HepG2 (cell line): ENCODE data around the gene GPC6. TPM values are rescaled to one million over a fixed set of nuclear protein-coding genes. Genes with fewer than 3 reads are reported as not detected.

ENCODE experiments used
- ATAC-seq: fragments of 200-7000 bp; cut with Tn5 transposase; 3 replicates; pipeline ENCODE4 v1.9.1; 2020; ENCODE audit warnings: mild to moderate bottlenecking, moderate library complexity
- BruUV-seq: library from RNA; stranded (reverse); fragments of 400-500 nt; replicated peaks from 2 replicates; lab custom pipeline; 2021; lab: Mats Ljungman, UMichigan
- CTCF ChIA-PET: fragments of 300-600 bp; formaldehyde crosslinking; extraction: SDS; loops from one replicate; lab custom pipeline; 2021; ENCODE audit warnings: low total read pairs, inconsistent platforms, low intra/inter-chr PET ratio; lab: Yijun Ruan, JAX
- POLR2A ChIA-PET: fragments of 350-600 bp; sonication (Branson Sonifier 250); formaldehyde crosslinking; loops from one replicate; lab custom pipeline; 2020; ENCODE audit warnings: antibody characterized with exemption, inconsistent platforms; lab: Yijun Ruan, JAX
- DNase-seq: peaks from one replicate; pipeline ENCODE4 v3.0.0-alpha.2; 2015; ENCODE audit warnings: low spot score
- FAIRE-seq: peaks from 3 replicates; lab custom pipeline; 2011; peaks lifted over from hg19 to GRCh38; lab: Jason Lieb, UNC
- H2AFZ ChIP-seq: one replicate; pipeline ENCODE4 v1.6.1; 2011; ENCODE audit warnings: low read length, inconsistent platforms
- H3K27ac ChIP-seq: fragments of 300-600 bp; 3 replicates; pipeline ENCODE4 v1.8.0; 2011; ENCODE audit warnings: mixed run types, mild to moderate bottlenecking, mixed read lengths, low read length, inconsistent platforms; ENCODE audit not compliant: insufficient read depth; ENCODE audit errors: extremely low read length
- H3K27me3 ChIP-seq, 2 experiments: fragments of 200-600 bp in 1 of 2; 2 replicates in 1 of 2; 3 replicates in 1 of 2; pipeline versions ENCODE4 v1.6.0 to v1.8.0; 2011; ENCODE audit warnings: low read length in 2 of 2, mild to moderate bottlenecking in 2 of 2, moderate library complexity in 2 of 2, inconsistent platforms in 1 of 2; ENCODE audit not compliant: insufficient read depth in 2 of 2, control insufficient read depth in 1 of 2
- H3K36me3 ChIP-seq, 2 experiments: fragments of 200-600 bp in 1 of 2; replicated peaks in 1 of 2; 2 replicates in 1 of 2; 3 replicates in 1 of 2; pipeline versions ENCODE4 v1.5.1 to v1.8.0; 2011; ENCODE audit warnings: low read length in 2 of 2, inconsistent platforms in 1 of 2; ENCODE audit not compliant: insufficient read depth in 2 of 2, control insufficient read depth in 1 of 2
- H3K4me1 ChIP-seq: 2 replicates; pipeline ENCODE4 v1.5.1; 2012; ENCODE audit warnings: low read length, inconsistent platforms; ENCODE audit not compliant: insufficient read depth
- H3K4me2 ChIP-seq: 2 replicates; pipeline ENCODE4 v1.6.0; 2011; ENCODE audit warnings: low read depth, low read length, inconsistent platforms
- H3K4me3 ChIP-seq, 3 experiments: fragments of 200-600 bp in 1 of 3; sonication (generic), shearing (Covaris generic) in 1 of 3; replicated peaks in 1 of 3; 2 replicates each; pipeline ENCODE4 v1.5.1; 2011 to 2016; ENCODE audit warnings: low read length in 3 of 3, inconsistent platforms in 2 of 3, low read depth in 2 of 3, mild to moderate bottlenecking in 2 of 3, control low read depth in 1 of 3, mixed read lengths in 1 of 3; ENCODE audit not compliant: insufficient read depth in 1 of 3
- H3K79me2 ChIP-seq: one replicate; pipeline ENCODE4 v1.6.1; 2011; ENCODE audit warnings: low read length, inconsistent platforms; ENCODE audit not compliant: insufficient read depth
- H3K9ac ChIP-seq: 2 replicates; pipeline ENCODE4 v1.6.0; 2011; ENCODE audit warnings: mild to moderate bottlenecking, low read depth, low read length, inconsistent platforms; ENCODE audit not compliant: insufficient read depth
- H3K9me3 ChIP-seq: 2 replicates; pipeline ENCODE4 v1.5.1; 2012; ENCODE audit warnings: mild to moderate bottlenecking, low read length
- H4K20me1 ChIP-seq: 2 replicates; pipeline ENCODE4 v1.6.0; 2011; ENCODE audit warnings: inconsistent platforms, mild to moderate bottlenecking, low read length, moderate library complexity; ENCODE audit not compliant: insufficient read depth
- CERS6 ChIP-seq: sonication (generic); formaldehyde crosslinking; IDR thresholded peaks from 2 replicates; pipeline ENCODE4 v1.5.0; 2020; ENCODE audit warnings: missing genetic modification reagents
- GZF1 ChIP-seq: sonication (generic); formaldehyde crosslinking; IDR thresholded peaks from 2 replicates; pipeline ENCODE4 v1.5.1; 2020; ENCODE audit warnings: mild to moderate bottlenecking, missing genetic modification reagents
- ISL2 ChIP-seq: sonication (generic); formaldehyde crosslinking; IDR thresholded peaks from 2 replicates; pipeline ENCODE4 v1.5.0; 2020; ENCODE audit warnings: missing genetic modification reagents
- NFIC ChIP-seq: IDR thresholded peaks from 2 replicates; pipeline ENCODE4 v1.6.1; 2012; ENCODE audit warnings: mild to moderate bottlenecking, low read length, inconsistent platforms
- RBM22 ChIP-seq: fragments of 200-400 bp; formaldehyde crosslinking; optimal IDR thresholded peaks from 2 replicates; pipeline ENCODE3; 2017; ENCODE audit warnings: mild to moderate bottlenecking, low read length, moderate library complexity
- YEATS2 ChIP-seq: sonication (generic); formaldehyde crosslinking; IDR thresholded peaks from 2 replicates; pipeline ENCODE4 v1.4.0; 2020; ENCODE audit warnings: missing genetic modification reagents, borderline replicate concordance
- ZNF207 ChIP-seq: fragments of 450-650 bp; IDR thresholded peaks from 2 replicates; pipeline ENCODE4 v1.6.1; 2016; ENCODE audit warnings: antibody characterized with exemption, borderline replicate concordance
- ZNF260 ChIP-seq: sonication (generic); formaldehyde crosslinking; IDR thresholded peaks from 2 replicates; pipeline ENCODE4 v1.4.0; 2020; ENCODE audit warnings: missing genetic modification reagents, low read depth, mild to moderate bottlenecking, borderline replicate concordance
- ZNF510 ChIP-seq: sonication (generic); formaldehyde crosslinking; IDR thresholded peaks from 2 replicates; pipeline ENCODE4 v1.4.0; 2020; ENCODE audit warnings: low read depth, mild to moderate bottlenecking, missing genetic modification reagents
- ZNF891 ChIP-seq: sonication (generic); formaldehyde crosslinking; IDR thresholded peaks from 2 replicates; pipeline ENCODE4 v1.5.0; 2020; ENCODE audit warnings: mild to moderate bottlenecking, missing genetic modification reagents
- WGBS: methylation state at CpG from one replicate; pipeline ENCODE4 v1.1.6; 2017; ENCODE audit warnings: low lambda C conversion rate; 5-methylcytosine and 5-hydroxymethylcytosine counted together
- in situ Hi-C: cut with HindIII; loops from 2 replicates; pipeline ENCODE4 v1.10.0; 2017; ENCODE audit warnings: low pct_unique_long_range_greater_than_20kb; ENCODE audit not compliant: extremely low pct_ligation_motif_present
- intact Hi-C: fragments of 100-400 bp; cut with micrococcal nuclease; formaldehyde crosslinking; loops from one replicate; pipeline ENCODE4 v1.10.0; 2022; ENCODE audit not compliant: unreplicated experiment
- polyA plus RNA-seq, 8 experiments: library from polyadenylated mRNA; depleted of rRNA in 3 of 8; stranded (reverse) in 7 of 8; unstranded in 1 of 8; fragments of >200 nt; fragmentation: Illumina TruSeq in 4 of 8; extraction: Trizol in 4 of 8; gene quantifications; 2 replicates each; pipeline versions ENCODE4 v1.2.1 to v1.2.3, GENCODE V29; 2011 to 2016; ENCODE audit warnings: low read depth in 4 of 8, missing spikeins in 1 of 8, mixed read lengths in 1 of 8; ENCODE audit not compliant: insufficient read depth in 1 of 8
- total RNA-seq, 5 experiments: library from RNA; depleted of rRNA; stranded (reverse); fragments of >200 nt; fragmentation: Illumina TruSeq; extraction: Trizol; gene quantifications; 2 replicates each; pipeline ENCODE4 v1.2.3, GENCODE V29; 2016; ENCODE audit warnings: low read depth in 1 of 5
- TF ChIP-seq, protein P1 (sequence below): IDR thresholded peaks from 2 replicates; pipeline ENCODE4 v1.6.1; 2012; ENCODE audit warnings: low read length, improper control_type of control experiment

GPC6 gene
- total and polyA plus RNA-seq, 2 of the 13 experiments (the other 11 are each of a cell fraction or from before 2014, with no cell fraction given) = 24.5 to 33.9 TPM

DNA sequence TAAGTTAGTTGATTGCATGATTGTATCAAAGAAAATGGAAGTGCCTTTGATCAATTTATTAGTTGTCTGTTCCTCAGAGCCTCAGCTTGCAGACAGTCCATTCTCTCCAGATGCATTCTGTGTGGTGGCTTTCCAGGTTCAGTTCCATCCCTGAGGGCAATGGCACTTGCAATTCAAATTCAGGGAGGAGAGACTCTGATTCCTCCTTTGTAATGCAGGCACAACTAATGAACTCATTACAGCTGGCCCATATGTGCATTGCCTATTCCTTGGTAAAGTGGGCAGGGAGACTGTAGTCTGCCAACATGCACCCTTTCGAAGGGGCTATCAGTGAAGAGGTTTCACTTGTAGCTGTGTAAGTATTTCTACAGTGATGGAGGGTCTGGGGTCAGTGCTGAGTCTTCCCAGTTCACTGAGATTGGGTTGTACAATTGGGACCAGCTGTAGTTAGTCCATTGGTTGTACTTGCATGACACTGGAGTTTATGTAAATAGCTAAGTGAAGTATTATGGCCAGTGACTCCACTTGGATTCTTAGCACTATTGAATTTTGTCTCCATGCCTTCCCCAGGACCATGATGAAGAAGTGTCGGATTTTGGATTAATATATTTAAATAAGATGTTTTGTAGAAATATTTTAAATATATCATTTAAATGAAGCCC, 401.7 kb downstream of the GPC6 start:
- no peak for FAIRE-seq

DNA sequence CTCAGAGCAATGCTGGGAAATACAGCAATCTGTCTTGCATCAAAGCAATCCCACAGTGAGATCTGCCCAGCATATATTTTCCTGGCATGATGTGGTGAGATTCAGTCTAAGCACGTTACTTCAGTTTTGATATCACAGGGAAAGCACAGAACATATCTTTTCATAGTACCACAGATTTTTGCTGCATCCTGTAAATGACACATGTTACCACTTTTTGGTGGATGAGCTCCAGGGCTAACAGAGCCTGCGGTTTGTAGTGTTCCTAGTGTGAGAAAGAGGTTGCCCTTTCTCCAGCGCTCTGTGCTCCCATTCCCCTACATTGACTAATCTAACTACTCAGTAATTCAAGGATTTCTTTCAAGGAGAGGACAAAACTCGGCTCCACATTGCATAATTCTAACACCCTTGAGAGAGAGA, 409.0 kb downstream of the GPC6 start:
- H3K27ac ChIP-seq = no peak overlapping the region

More for the DNA sequence above, 401.7 kb downstream of the GPC6 start:
- no peaks in the 10 kb centered on the region for H3K79me2 ChIP-seq
- BruUV-seq = no TSS peak
- intact Hi-C loops (no loop called here), in situ Hi-C loops (no loop called here)
- 93% methylated on average over 1 of the region's 2 CpGs for WGBS
- ATAC-seq (no peak), DNase-seq (no peak)
- no peaks in the 10 kb centered on the region for H3K9me3 ChIP-seq
- H2AFZ ChIP-seq = no peak overlapping the region
- H3K27me3 ChIP-seq = no peaks in the 10 kb centered on the region
- H3K27ac ChIP-seq = no peak overlapping the region
- no peak overlapping the region for H3K4me3 ChIP-seq
- TF ChIP-seq GZF1 (CRISPR knock-in tag) = no peak
- no peak for TF ChIP-seq ZNF891
- TF ChIP-seq ISL2 (CRISPR knock-in tag) = no peak
- no peak for TF ChIP-seq ZNF207
- TF ChIP-seq RBM22 = no peak
- TF ChIP-seq ZNF510 (CRISPR knock-in tag) = no peak
- H4K20me1 ChIP-seq = no peaks in the 10 kb centered on the region
- ChIA-PET CTCF (no interaction called here), POLR2A (no interaction called here)
- H3K36me3 ChIP-seq = no peaks in the 10 kb centered on the region
- no peak overlapping the region for H3K4me2 ChIP-seq
- H3K4me1 ChIP-seq = no peaks in the 10 kb centered on the region
- H3K9ac ChIP-seq = no peak overlapping the region

More for the DNA sequence above, 409.0 kb downstream of the GPC6 start:
- Histone ChIP-seq H3K4me2 (no peak overlapping the region), H4K20me1 (no peaks in the 10 kb centered on the region), H3K36me3 (no peaks in the 10 kb centered on the region), H2AFZ (no peak overlapping the region), H3K9me3 (no peaks in the 10 kb centered on the region), H3K9ac (no peak overlapping the region), H3K4me3 (no peak overlapping the region), H3K4me1 (no peaks in the 10 kb centered on the region), H3K27me3 (no peaks in the 10 kb centered on the region), H3K79me2 (no peaks in the 10 kb centered on the region)
- intact Hi-C loops = no loop called here
- DNase-seq (no peak), FAIRE-seq (no peak), ATAC-seq (no peak)
- no TSS peak for BruUV-seq
- ChIA-PET CTCF (no interaction called here), POLR2A (no interaction called here)
- in situ Hi-C loops = no loop called here
- WGBS = 91% methylated on average over 4 of the region's 4 CpGs
- TF ChIP-seq ZNF260 (CRISPR knock-in tag) (no peak), CERS6 (no peak), NFIC (no peak), YEATS2 (CRISPR knock-in tag) (no peak)
- TF ChIP-seq, protein P1, sequence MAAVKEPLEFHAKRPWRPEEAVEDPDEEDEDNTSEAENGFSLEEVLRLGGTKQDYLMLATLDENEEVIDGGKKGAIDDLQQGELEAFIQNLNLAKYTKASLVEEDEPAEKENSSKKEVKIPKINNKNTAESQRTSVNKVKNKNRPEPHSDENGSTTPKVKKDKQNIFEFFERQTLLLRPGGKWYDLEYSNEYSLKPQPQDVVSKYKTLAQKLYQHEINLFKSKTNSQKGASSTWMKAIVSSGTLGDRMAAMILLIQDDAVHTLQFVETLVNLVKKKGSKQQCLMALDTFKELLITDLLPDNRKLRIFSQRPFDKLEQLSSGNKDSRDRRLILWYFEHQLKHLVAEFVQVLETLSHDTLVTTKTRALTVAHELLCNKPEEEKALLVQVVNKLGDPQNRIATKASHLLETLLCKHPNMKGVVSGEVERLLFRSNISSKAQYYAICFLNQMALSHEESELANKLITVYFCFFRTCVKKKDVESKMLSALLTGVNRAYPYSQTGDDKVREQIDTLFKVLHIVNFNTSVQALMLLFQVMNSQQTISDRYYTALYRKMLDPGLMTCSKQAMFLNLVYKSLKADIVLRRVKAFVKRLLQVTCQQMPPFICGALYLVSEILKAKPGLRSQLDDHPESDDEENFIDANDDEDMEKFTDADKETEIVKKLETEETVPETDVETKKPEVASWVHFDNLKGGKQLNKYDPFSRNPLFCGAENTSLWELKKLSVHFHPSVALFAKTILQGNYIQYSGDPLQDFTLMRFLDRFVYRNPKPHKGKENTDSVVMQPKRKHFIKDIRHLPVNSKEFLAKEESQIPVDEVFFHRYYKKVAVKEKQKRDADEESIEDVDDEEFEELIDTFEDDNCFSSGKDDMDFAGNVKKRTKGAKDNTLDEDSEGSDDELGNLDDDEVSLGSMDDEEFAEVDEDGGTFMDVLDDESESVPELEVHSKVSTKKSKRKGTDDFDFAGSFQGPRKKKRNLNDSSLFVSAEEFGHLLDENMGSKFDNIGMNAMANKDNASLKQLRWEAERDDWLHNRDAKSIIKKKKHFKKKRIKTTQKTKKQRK = no peak
